Choroid plexus epithelial cell (primary cell): ENCODE measurements around the gene P3H3.

Experiments
- DNase-seq: peaks from one replicate; pipeline ENCODE4 v3.0.0-alpha.2; 2010; ENCODE audit warnings: low read depth
- H3K4me3 ChIP-seq: 2 replicates; pipeline ENCODE4 v1.5.1; 2011; ENCODE audit warnings: low read depth, mild to moderate bottlenecking, control low read depth, low read length, moderate library complexity
- TF ChIP-seq, protein P1 (sequence below): conservative IDR thresholded peaks from 2 replicates; pipeline ENCODE4 v1.5.1; 2011; ENCODE audit warnings: low read depth, mild to moderate bottlenecking, control low read depth, inconsistent platforms, low read length, moderate library complexity

The P3H3 gene

DNA sequence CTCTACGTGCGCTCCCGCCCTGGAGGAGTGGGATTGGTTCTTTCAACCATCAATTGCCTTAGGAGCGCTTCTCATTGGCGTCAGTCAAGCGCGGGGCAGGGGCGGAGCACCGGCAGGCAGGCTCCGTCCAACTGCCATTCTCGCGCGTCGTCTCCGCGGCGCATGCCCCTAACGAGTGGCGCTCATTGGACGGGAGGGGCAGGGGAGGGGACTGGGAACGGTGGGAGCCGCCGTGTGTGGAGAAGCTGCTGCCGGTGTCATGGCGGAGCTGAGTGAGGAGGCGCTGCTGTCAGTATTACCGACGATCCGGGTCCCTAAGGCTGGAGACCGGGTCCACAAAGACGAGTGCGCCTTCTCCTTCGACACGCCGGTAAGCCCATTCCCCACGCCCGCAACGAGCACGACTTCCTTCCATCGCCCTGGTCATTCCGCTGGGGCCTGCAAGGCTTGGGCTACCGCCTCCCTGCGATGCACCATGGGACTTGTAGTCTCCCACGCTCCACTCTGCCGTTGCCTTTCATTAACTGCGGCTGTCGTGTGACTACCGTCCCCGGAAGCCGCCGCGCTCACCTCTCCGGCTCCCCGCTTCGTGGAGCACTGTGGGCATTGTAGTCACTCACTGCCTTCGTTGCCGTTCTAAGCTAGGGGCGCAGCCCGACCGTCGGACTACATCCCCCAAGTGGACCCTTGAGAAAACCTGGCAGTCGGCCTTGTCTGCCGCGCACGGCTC is 23.9 kb downstream of the P3H3 start, which contains the start of gene USP5:
Gene USP5 (plus strand): TSS at position 230 of the 730 bp plus-strand sequence. CDS start 30 bp downstream, at position 260.
- peak; percentile 100 for DNase-seq
- TF ChIP-seq, protein P1, sequence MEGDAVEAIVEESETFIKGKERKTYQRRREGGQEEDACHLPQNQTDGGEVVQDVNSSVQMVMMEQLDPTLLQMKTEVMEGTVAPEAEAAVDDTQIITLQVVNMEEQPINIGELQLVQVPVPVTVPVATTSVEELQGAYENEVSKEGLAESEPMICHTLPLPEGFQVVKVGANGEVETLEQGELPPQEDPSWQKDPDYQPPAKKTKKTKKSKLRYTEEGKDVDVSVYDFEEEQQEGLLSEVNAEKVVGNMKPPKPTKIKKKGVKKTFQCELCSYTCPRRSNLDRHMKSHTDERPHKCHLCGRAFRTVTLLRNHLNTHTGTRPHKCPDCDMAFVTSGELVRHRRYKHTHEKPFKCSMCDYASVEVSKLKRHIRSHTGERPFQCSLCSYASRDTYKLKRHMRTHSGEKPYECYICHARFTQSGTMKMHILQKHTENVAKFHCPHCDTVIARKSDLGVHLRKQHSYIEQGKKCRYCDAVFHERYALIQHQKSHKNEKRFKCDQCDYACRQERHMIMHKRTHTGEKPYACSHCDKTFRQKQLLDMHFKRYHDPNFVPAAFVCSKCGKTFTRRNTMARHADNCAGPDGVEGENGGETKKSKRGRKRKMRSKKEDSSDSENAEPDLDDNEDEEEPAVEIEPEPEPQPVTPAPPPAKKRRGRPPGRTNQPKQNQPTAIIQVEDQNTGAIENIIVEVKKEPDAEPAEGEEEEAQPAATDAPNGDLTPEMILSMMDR: no peak
- H3K4me3 ChIP-seq: peak within 1 kb of the TSS; percentile 99

DNA sequence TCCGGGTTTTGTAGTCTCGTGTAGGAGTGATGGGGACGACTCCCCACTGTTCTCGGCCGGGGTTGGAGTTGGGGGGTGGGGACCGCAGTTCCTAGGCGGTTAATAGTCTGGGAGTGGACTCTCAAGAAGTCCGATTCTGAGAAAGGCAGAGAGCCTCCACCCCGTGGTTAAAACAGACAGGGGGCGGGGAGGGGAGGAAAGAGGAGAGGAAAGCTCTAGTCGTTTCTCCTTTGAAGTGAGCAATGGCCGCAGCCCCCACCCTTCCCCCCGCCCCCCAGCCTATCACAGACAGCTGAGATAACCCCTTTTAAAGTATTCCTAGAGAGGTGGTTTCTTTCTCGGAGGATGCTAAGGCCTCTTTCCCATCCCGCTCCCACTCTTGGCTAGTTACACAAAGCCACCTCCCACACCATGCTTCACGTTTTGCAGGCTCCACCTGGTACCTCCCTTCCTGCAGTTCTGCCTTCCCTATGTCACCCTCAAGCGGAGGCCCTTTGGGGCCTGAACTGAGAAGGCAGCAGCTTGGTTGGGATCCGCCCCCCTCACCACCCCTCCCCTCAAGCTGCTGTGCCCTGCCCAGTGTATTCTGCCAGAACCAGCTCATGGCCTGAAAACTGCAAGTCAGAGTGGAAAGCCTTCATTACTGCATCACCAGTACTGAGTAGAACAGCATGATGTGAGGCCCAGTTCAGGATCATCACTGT is 24.6 kb downstream of the P3H3 start:
- H3K4me3 ChIP-seq: peak overlapping the region; percentile 99
- TF ChIP-seq, protein P1: no peak
- DNase-seq: peak; percentile 87

DNA sequence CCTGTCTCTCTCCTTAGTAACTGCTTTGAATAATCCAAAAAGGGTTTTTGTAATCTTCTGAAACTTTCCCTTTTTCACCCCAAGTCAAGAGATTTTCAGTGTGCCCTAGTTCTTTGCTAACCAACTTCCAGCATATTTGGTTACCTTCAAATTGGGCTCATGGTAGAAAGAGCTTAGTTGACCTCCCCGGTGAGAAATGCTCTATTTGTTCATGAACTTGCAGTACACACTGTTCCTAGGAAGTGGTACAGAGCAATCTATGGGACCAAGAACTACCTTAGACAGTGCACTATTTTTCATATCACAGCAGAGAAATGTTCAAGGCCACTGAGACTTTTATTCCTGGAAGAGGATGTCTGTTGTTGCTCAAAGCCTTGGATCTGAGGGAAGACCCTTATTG is 25.4 kb downstream of the P3H3 start:
- TF ChIP-seq, protein P1: no peak
- no peak for DNase-seq
- H3K4me3 ChIP-seq: no peak overlapping the region

DNA sequence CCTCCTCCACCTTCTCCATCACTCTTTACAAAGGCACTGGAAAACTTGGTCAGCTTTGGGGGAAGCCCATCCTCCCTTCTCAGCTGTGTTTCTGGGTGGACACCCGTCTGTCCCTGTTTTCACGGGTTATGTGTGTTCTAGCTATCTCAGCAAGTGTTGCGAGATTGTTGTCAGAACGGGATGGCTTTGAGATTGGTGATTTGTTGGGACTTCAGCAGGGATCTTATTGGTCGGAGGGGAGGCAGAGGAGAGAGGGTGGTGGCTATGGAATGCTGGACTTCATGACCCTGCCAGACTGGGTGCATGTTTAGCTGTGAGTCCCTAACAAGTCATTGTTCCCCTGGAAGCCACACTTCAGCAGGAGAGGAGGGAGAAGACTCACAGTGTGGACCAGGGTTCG is 25.8 kb downstream of the P3H3 start:
- DNase-seq: peak; percentile 12
- H3K4me3 ChIP-seq: no peak overlapping the region
- TF ChIP-seq, protein P1: no peak

DNA sequence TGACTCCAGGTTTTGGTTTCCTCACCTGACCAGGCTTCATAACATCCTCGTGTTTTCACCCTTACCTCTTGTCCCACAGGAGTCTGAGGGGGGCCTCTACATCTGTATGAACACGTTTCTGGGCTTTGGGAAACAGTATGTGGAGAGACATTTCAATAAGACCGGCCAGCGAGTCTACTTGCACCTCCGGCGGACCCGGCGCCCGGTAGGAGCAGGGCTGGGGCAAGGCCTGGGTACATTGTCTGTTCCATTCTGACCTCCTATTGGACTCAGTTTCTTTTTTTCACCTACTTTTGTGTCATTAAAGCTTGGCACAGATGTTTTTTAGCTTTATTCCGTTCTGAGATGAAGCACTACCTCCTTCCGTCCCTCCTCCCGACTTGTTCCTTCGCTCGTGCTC is 27.1 kb downstream of the P3H3 start:
- no peak overlapping the region for H3K4me3 ChIP-seq
- TF ChIP-seq, protein P1: no peak
- no peak for DNase-seq

DNA sequence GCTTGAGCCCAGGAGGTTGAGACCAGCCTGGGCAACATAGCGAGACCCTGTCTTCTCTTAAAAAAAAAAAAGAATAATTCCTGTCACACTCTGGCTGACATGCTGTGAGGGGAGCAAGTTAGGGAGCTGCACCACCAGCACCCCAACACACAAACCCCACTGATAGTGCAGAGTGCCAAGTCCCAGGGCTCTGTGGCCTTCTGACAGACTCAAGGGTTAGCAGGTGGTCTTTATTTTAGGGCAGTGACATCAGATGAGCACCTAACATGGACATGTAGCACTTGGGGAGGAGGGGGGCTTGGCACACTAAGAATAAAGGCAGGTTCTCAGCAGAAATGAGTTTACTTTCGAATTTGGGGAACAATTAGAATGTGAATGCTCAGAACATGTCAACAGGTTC is 30.6 kb downstream of the P3H3 start:
- DNase-seq: no peak
- H3K4me3 ChIP-seq: no peak overlapping the region
- TF ChIP-seq, protein P1: no peak

DNA sequence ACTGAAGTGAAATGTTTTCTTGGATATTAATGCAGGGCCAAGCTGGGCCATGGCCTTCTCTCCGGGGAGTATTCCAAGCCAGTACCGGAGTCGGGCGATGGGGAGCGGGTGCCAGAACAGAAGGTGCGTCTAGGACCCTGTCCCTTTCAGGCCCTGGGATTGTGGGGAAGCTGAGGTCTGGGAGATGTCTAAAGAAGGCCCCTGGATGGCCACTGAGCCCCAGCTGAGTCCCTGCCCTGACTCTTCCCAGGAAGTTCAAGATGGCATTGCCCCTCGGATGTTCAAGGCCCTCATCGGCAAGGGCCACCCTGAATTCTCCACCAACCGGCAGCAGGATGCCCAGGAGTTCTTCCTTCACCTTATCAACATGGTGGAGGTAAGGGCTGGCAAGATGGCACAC is 31.9 kb downstream of the P3H3 start:
- no peak overlapping the region for H3K4me3 ChIP-seq
- DNase-seq: no peak
- TF ChIP-seq, protein P1: no peak
